Suprapubic skin (tissue), 4 donors: ENCODE data around the gene SETD5. TPM values are rescaled to one million over a fixed set of nuclear protein-coding genes. Genes with fewer than 3 reads are reported as not detected.

Experiments
- DNase-seq, 2 donors: peaks; one replicate each; pipeline ENCODE4 v3.0.0-alpha.2; 2019; ENCODE audit warnings: low spot score in 2 of 2
- H3K27ac ChIP-seq: fragments of 200-600 bp; sonication (generic); one replicate; pipeline ENCODE4 v1.5.1; 2019
- H3K27me3 ChIP-seq: fragments of 200-600 bp; sonication (generic); one replicate; pipeline ENCODE4 v1.5.1; 2019
- H3K36me3 ChIP-seq: fragments of 200-600 bp; sonication (generic); one replicate; pipeline ENCODE4 v1.5.1; 2019
- H3K4me1 ChIP-seq: fragments of 200-600 bp; sonication (generic); one replicate; pipeline ENCODE4 v1.5.1; 2019
- H3K4me3 ChIP-seq: fragments of 200-600 bp; sonication (generic); one replicate; pipeline ENCODE4 v1.5.1; 2019; ENCODE audit warnings: mild to moderate bottlenecking
- H3K9me3 ChIP-seq: fragments of 200-600 bp; sonication (generic); one replicate; pipeline ENCODE4 v1.5.1; 2019
- EP300 ChIP-seq: sonication (generic); formaldehyde crosslinking; IDR thresholded peaks from one replicate; pipeline ENCODE4 v1.6.1; 2017; ENCODE audit warnings: antibody characterized with exemption
- POLR2A ChIP-seq, 2 donors: fragments of 450-650 bp; IDR thresholded peaks; one replicate each; pipeline ENCODE4 v1.6.1; 2017; ENCODE audit warnings: antibody characterized with exemption in 2 of 2, mild to moderate bottlenecking in 2 of 2, moderate library complexity in 2 of 2
- POLR2AphosphoS5 ChIP-seq, 3 donors: sonication (generic); formaldehyde crosslinking; IDR thresholded peaks; one replicate each; pipeline ENCODE4 v1.6.1; 2017; ENCODE audit warnings: antibody characterized with exemption in 3 of 3
- WGBS: methylation state at CpG from one replicate; pipeline ENCODE4 v1.1.5; 2018; 5-methylcytosine and 5-hydroxymethylcytosine counted together
- total RNA-seq, 4 donors: library from RNA; depleted of rRNA; stranded (reverse); fragments of >200 nt; gene quantifications; one replicate each; pipeline ENCODE4 v1.1.0, GENCODE V29; 2016
- TF ChIP-seq, protein P1 (sequence below), 2 donors: fragments of 200-600 bp in 1 of 2; fragments of 450-650 bp in 1 of 2; sonication (generic) in 1 of 2; IDR thresholded peaks; one replicate each; pipeline ENCODE4 v1.5.1; 2016 to 2019; ENCODE audit warnings: antibody characterized with exemption in 2 of 2, mild to moderate bottlenecking in 1 of 2, moderate library complexity in 1 of 2

The SETD5 gene
- total RNA-seq, 4 donors from 2014 or later = 72.5 to 272 (median 108) TPM

DNA sequence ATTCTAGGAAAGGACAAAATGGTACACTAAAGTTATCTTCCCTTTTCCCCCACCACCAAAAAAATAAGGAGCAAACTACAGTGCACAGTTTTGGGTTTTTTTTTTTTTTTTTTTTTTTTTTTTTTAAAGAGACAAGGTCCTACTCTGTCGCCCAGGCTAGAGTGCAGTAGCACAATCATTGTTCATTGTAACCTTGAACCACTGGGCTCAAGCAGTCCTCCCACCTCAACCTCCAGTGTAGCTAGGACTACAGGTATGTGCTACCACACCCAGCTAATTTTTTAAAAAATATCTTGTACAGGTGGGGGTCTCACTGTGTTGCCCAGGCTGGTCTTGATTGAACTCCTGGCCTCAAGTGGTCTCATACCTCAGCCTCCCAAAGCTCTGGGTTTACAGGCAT, 14.9 kb downstream of the SETD5 start:
- Histone ChIP-seq H3K4me3 (no peak overlapping the region), H3K36me3 (no peaks in the 10 kb centered on the region), H3K4me1 (peaks cover 67% of the 10 kb centered on the region), H3K9me3 (no peaks in the 10 kb centered on the region), H3K27me3 (no peaks in the 10 kb centered on the region), H3K27ac (no peak overlapping the region)
- WGBS = 69% methylated on average over 1 of the region's 1 CpG
- TF ChIP-seq POLR2A (IDR thresholded peaks at IDR 0.05) (no peak), EP300 (no peak), POLR2AphosphoS5 (IDR thresholded peaks at IDR 0.05) (no peak)
- TF ChIP-seq, protein P1, sequence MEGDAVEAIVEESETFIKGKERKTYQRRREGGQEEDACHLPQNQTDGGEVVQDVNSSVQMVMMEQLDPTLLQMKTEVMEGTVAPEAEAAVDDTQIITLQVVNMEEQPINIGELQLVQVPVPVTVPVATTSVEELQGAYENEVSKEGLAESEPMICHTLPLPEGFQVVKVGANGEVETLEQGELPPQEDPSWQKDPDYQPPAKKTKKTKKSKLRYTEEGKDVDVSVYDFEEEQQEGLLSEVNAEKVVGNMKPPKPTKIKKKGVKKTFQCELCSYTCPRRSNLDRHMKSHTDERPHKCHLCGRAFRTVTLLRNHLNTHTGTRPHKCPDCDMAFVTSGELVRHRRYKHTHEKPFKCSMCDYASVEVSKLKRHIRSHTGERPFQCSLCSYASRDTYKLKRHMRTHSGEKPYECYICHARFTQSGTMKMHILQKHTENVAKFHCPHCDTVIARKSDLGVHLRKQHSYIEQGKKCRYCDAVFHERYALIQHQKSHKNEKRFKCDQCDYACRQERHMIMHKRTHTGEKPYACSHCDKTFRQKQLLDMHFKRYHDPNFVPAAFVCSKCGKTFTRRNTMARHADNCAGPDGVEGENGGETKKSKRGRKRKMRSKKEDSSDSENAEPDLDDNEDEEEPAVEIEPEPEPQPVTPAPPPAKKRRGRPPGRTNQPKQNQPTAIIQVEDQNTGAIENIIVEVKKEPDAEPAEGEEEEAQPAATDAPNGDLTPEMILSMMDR (IDR thresholded peaks at IDR 0.05) = no peak
- DNase-seq = no peak

DNA sequence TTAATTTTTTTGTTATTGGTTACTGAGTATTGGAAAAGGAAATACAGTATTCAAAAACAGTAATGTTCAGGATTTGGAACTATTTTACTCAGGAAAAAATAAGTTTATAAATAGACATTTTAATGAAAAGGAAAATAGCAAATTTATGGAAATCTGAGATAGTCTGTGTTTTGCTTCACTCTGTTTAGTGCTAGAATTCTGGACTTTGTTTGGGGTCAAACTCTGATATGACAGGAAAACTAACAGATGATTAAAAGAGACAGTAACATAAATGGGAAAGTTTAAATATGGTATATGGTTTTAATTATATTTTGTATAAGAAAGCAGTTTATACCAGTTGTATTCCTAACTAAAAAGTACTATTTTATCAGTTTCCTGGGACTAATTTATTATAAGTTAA, 17.4 kb downstream of the SETD5 start:
- H3K4me1 ChIP-seq = peaks cover 52% of the 10 kb centered on the region

DNA sequence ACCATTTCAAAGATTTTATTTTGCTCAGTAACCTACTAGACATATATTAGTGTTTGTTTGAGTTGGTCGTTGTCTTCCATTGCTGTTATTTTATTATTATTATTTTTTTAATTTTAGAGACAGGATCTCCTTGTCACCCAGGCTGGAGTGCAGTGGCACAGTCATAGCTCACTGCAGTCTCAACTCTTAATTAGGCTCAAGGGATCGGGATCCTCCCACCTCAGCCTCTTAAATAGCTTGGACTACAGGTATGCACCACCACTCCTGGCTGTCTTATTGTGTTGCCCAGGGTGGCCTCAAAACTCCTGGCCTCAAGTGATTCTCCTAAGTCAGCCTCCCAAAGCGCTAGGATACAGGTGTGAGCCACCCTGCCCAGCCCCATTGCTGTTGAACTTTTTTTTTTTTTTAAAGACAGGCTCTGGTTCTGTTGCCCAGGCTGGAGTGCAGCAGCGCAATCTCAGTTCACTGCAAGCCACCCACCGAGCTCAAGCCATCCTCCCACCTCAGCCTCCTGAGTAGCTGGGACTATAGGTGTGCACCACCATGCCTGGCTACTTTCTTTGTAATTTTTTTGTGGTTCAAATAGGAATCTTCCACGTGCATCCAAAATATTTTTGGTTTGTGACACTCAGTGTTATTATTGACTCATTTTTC, 18.2 kb downstream of the SETD5 start:
- TF ChIP-seq POLR2A (IDR thresholded peaks at IDR 0.05) (no peak), EP300 (no peak), POLR2AphosphoS5 (IDR thresholded peaks at IDR 0.05) (no peak)
- TF ChIP-seq, protein P1 (IDR thresholded peaks at IDR 0.05) = no peak
- Histone ChIP-seq H3K27ac (no peak overlapping the region), H3K36me3 (no peaks in the 10 kb centered on the region), H3K27me3 (no peaks in the 10 kb centered on the region), H3K9me3 (no peaks in the 10 kb centered on the region), H3K4me3 (no peak overlapping the region), H3K4me1 (peaks cover 55% of the 10 kb centered on the region)
- DNase-seq = no peak
- WGBS = 78% methylated on average over 6 of the region's 6 CpGs

More for the DNA sequence above, 17.4 kb downstream of the SETD5 start:
- no peak for DNase-seq
- no peaks in the 10 kb centered on the region for H3K36me3 ChIP-seq
- H3K27me3 ChIP-seq = no peaks in the 10 kb centered on the region
- TF ChIP-seq POLR2AphosphoS5 (IDR thresholded peaks at IDR 0.05) = no peak
- TF ChIP-seq EP300 = no peak
- TF ChIP-seq, protein P1 (IDR thresholded peaks at IDR 0.05) = no peak
- TF ChIP-seq POLR2A (IDR thresholded peaks at IDR 0.05) = no peak
- H3K9me3 ChIP-seq = no peaks in the 10 kb centered on the region
- no peak overlapping the region for H3K27ac ChIP-seq
- H3K4me3 ChIP-seq = no peak overlapping the region

DNA sequence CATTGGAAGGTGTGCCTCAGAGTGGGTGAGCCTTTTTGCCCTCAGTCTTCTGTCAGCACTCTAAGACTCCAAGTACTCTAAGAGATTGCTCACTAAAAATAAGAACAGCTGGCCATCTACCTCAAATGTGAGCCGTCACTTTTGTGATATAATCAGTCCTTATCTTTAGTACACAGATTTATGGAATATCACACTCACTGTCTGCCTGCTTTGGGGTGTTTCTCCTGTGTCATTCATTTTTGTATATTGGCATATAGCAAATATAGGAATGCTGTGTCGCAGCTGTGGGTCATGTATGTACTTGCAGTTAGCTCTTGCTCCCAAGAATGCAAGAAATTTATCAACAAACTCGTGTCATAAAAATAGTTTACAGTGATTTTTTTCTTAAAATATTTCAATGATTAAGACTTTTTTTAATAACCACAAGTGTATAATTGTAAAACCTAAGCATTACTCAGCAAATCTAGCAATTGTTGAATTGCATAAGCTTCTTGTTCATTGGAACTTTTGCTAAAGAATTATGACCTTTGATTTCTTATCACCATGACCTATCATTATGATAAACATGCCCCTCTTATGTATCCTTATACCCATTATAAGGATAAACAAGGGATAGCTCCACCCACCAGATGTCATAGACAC, 18.8 kb downstream of the SETD5 start:
- TF ChIP-seq POLR2AphosphoS5 (IDR thresholded peaks at IDR 0.05) (no peak), EP300 (no peak), POLR2A (IDR thresholded peaks at IDR 0.05) (no peak)
- TF ChIP-seq, protein P1 (IDR thresholded peaks at IDR 0.05) = no peak
- Histone ChIP-seq H3K27ac (no peak overlapping the region), H3K4me3 (no peak overlapping the region), H3K4me1 (peaks cover 61% of the 10 kb centered on the region), H3K27me3 (no peaks in the 10 kb centered on the region), H3K36me3 (no peaks in the 10 kb centered on the region), H3K9me3 (no peaks in the 10 kb centered on the region)
- no peak for DNase-seq
- WGBS = 33% methylated on average over 3 of the region's 3 CpGs

DNA sequence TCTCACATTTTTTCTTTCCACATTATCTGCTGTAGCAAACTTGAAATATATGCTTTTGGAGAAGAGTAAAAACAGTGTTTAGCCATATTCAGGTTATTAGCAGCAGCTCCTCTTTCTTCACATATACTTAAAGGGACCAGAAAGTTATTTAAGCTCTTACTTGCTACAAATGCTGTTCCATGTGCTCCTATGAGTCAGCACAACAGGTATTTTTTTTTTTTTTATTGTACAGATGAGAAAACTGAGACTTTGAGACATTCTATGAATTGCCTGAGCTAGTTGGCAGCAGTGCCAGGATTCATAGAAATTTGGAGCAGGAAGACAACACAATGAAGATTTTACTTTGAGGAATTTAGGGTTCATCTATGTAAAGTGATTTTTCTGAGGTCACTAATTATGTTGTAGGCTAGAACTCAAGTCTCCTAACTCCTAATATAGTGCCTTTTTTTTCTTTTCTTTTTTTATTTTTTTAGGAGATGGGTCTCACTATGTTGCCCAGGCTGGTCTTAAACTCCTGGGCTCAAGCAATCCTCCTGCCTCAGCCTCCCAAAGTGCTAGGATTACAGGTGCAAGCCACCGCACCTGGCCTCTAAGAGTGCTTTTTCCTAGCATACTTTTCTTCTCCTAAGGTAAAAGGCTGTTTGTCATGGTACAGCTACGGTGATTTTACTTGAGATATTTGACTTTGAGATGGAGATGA, 23.6 kb downstream of the SETD5 start:
- no peaks in the 10 kb centered on the region for H3K9me3 ChIP-seq
- 90% methylated on average over 2 of the region's 2 CpGs for WGBS
- no peaks in the 10 kb centered on the region for H3K27me3 ChIP-seq
- H3K4me1 ChIP-seq = peaks cover 53% of the 10 kb centered on the region
- TF ChIP-seq EP300 = no peak
- H3K36me3 ChIP-seq = no peaks in the 10 kb centered on the region
- no peak overlapping the region for H3K27ac ChIP-seq
- DNase-seq = no peak
- H3K4me3 ChIP-seq = no peak overlapping the region
